SK-MEL-5 (cell line): ENCODE measurements around the gene PPM1A. TPM values are rescaled to one million over a fixed set of nuclear protein-coding genes. Genes with fewer than 3 reads are reported as not detected.

Experiments
- DNase-seq: peaks from one replicate; pipeline ENCODE4 v3.0.0-alpha.2; 2016; ENCODE audit warnings: low read depth, low spot score
- in situ Hi-C: cut with HindIII; loops from 2 replicates; pipeline ENCODE4 v1.10.0; 2016; ENCODE audit warnings: low sequenced_read_pairs, high pct_unique_total_duplicates, low pct_unique_long_range_greater_than_20kb
- total RNA-seq: library from RNA; depleted of rRNA; stranded (reverse); fragments of >200 nt; shearing (Covaris generic); gene quantifications from 2 replicates; pipeline ENCODE4 v1.2.3, GENCODE V29; 2014; rRNA removed

The PPM1A gene
- total RNA-seq, 1 experiment from 2014 or later = 22.7 TPM

- in situ Hi-C loops = no loop called here
- DNase-seq = no peak
Measured at GRCh38 chr14:60328583-60328982, 79.6 kb downstream of the PPM1A start.

GRCh38 chr14:60329274-60329673 lies 80.3 kb downstream of the PPM1A start:
- no peak for DNase-seq
- in situ Hi-C loops = no loop called here

- DNase-seq = peak; percentile 81
- in situ Hi-C loops = no loop called here
Measured at GRCh38 chr14:60331201-60332045, 82.4 kb downstream of the PPM1A start.

GRCh38 chr14:60332046-60332399 lies 83.0 kb downstream of the PPM1A start:
- in situ Hi-C loops = no loop called here
- no peak for DNase-seq

- in situ Hi-C loops = no loop called here
- no peak for DNase-seq
Measured at GRCh38 chr14:60332869-60333268, 83.8 kb downstream of the PPM1A start.

GRCh38 chr14:60339571-60339970 lies 90.5 kb downstream of the PPM1A start:
- in situ Hi-C loops = no loop called here
- DNase-seq = no peak

- DNase-seq = no peak
- in situ Hi-C loops = no loop called here
Measured at GRCh38 chr14:60343571-60344071, 94.6 kb downstream of the PPM1A start.

- in situ Hi-C loops = no loop called here
- DNase-seq = no peak
Measured at GRCh38 chr14:60344751-60345150, 95.7 kb downstream of the PPM1A start.

GRCh38 chr14:60346706-60347105 lies 97.7 kb downstream of the PPM1A start:
- in situ Hi-C loops = no loop called here
- peak; percentile 36 for DNase-seq

GRCh38 chr14:60348211-60348610 lies 99.2 kb downstream of the PPM1A start:
- in situ Hi-C loops = no loop called here
- no peak for DNase-seq

Other genes with a start within 250 kb of the PPM1A start
- gene PCNX4, start 157.3 kb upstream of the PPM1A start, total RNA-seq = 54.8 and 55.1 TPM in 2 replicates
- gene DHRS7, start 83.8 kb upstream of the PPM1A start, total RNA-seq = 103 and 110 TPM in 2 replicates
- not detected in 2 replicates for gene C14orf39, start 236.8 kb downstream of the PPM1A start, total RNA-seq